ENCODE measurements around the gene ID4.
A peak's percentile ranks its signal among the peaks of the same experiment; 100 is the strongest.

ID4 gene

DNA sequence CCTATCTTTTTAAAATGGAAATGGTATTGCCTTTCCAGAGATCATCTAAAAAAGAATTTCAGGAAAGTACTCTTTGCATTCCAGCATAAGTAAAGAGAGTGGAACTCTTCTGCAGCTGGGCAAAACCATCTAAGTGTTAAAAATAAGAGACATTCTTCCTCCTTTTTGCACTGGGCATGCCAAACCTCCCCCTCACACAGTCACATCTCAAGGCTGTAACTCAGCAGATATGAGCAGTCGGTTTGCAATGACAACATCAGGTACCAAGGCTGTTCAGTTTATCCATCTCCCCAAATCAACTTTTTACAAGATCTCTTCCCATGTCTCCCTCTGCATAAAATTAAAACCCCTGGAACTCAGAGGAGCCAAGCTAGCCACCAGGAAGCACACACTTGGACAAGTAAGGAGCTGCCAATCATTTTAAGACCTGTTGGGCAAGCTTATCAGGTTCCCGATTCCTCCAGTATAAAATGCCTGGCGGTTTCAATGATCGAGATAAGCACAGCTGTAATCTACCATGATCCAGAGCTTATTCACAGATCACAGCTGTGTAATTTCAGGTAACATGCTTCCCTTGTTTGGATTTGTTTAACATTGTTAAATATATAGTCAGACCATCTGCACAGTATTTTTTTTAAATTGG lies 23.2 kb downstream of the ID4 start:
- DNase-seq: no peak

GRCh38 chr6:19864285-19864684 lies 27.1 kb downstream of the ID4 start:
- no peak for DNase-seq

DNA sequence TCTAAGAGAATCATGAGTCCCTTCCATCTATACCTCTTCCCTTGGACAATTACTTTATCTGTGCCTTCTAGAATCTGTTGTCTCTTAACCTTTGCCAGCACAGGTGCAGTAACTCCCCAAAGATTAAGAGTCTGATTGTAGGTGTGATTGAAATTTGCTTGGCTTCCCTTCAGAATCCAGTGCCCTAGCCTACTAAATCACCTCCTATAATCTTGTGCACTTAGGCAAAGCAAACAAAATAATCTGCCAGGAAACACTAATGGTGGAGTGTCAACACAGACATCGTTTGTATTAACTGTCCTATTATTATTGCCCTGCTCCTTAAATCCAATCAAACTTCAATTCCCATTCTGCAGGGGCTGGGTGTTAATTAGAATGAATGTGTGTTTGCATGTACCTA lies 28.0 kb downstream of the ID4 start:
- no peak for DNase-seq

DNA sequence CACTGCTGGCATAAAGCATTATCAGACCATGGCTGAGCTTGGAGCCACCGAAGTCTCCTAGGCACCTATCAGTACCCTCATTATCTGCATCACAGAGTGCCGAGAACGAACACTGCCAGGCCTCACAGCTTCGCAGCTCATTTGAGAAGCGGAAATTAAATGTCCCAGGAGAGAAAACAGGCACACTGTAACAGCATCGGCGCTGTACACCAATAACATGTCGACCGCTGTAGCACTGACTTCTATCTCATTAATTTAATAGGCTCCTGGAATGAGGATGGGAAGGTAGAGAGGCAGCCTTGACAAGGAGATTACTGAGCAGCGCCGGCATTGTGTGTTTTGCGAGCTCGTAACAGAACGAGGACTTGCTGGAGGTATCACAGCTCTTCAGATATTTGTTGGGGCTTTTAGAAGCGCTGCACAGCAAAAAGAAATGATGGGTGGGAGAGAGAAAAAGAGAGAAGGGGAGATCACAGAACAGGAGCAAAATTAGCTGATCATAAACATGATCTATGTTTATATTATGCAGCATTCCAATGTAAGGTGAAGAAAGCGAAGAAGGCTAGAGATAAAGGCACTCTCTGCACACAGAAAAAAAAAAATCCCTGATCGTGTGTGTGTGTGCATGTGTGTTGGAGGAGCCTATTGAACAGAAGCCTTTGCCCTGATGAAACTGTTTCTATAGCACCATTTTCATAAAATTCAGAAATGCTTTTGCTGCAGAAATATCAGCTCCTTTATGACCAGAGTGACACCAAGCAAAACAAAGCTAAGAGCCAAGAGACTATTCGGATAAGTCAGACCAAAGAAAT lies 29.2 kb downstream of the ID4 start:
- peak; percentile 79 for DNase-seq

- DNase-seq: no peak
Observed at GRCh38 chr6:19866985-19867627, 29.9 kb downstream of the ID4 start.

DNA sequence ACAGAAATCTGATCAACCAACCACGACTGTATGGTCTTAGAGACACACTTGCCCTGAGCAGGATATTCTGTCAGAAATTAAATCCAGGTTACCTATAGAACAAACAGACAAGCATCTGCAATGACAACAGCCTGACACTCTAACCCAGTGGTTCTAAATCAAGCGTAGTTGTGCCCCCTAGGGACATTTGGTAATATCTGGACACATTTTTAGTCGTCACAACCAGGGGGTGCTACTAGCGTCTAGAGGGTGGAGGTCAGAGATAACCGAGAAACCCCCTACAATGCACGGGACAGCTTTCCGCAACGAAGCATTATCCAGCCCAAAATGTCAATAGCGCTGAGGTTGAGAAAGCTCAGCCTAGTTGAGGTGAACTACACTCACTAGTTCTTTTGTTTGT lies 32.3 kb downstream of the ID4 start:
- DNase-seq: no peak

DNA sequence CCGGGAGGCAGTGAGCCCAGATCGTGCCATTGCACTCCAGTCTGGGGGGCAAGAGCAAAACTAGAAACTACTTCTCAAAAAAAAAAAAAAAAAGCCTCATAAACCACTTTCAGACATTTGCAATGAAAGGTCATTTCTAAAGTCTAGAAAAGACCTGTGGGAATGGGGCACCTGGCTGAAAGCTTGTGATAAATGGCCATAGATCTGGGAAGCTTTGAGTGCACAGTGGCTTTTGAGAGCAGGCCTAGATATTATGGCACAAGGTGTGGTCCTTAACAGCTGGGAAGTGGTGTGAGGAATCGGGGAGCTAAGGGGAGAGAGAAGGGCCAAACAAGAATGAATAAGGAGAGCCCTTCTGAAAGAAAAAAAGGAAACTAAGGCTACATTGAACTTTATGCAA lies 33.2 kb downstream of the ID4 start:
- no peak for DNase-seq

DNA sequence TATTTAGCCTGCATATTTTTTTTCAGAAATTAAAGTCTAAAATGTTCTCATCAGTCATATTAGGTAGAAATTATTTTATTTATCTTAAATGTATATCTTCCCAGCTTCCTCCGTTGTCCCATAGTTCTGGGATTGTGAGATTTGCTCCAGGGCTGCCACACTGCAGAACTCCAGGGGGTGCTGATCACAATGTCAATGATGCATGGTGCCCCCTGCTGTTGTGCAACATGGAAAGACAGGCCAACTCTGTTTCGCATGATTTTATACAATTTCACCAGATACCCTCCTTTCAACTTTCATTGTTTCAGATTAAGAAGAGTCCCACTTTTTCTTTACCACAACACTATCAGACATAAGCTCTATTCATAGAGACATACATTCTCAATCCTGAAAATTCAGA lies 35.9 kb downstream of the ID4 start:
- no peak for DNase-seq

DNA sequence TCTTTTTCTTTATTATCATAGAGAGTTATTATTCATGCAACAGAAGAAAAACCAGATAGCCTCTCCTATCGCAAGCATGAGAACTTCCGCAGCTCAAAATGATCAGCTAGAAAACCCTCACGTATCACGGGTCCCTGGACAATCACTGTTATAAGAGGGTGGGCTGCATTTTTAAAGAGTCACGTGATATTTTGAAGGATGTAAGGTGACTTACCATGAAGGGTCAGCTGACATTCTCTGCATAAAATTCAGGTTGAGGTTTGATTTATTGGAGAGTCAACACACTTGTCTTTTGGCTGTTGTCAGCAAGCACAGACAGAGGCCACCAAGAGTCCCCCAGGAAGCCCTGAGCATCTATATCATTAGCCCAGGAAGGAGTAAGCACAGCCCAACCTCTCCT lies 39.5 kb downstream of the ID4 start:
- DNase-seq: no peak

- no peak for DNase-seq
Observed at GRCh38 chr6:19879663-19880062, 42.5 kb downstream of the ID4 start.

DNA sequence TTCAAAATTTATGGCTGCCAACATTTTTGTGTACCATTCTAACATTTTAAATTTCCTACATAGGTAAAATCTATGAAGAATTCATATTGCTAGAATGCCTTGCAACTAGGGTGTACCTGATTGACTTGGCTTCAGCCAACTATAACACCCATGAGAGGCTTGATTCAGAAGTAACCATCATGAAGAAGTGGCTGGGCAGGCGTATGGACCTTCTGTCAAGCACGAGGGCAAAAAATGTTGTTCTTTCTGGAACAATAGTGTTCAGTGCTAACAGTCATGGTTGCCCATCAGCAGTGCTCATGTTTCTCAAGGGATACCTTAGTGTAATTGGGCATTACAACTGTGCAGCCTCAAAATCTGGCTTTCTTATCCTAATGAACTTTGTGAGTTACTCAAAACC lies 42.9 kb downstream of the ID4 start:
- no peak for DNase-seq

- DNase-seq: no peak
Observed at GRCh38 chr6:19891451-19891850, 54.3 kb downstream of the ID4 start.
